Smooth muscle cell (in vitro differentiated cells): ENCODE data around the gene FAM153A. TPM values are rescaled to one million over a fixed set of nuclear protein-coding genes. Genes with fewer than 3 reads are reported as not detected.
"Not testable (repeated sequence)": the region's sequence is repeated elsewhere in the genome, so short reads cannot be mapped to it uniquely, and the experiment has no call there.

Experiments
- DNase-seq: peaks from one replicate; lab custom pipeline; 2025; ENCODE audit not compliant: unreplicated experiment; lab: John Stamatoyannopoulos, UW
- H2AFZ ChIP-seq: fragments of 200-600 bp; sonication (generic); 2 replicates; pipeline ENCODE4 v1.6.0; 2016; ENCODE audit warnings: antibody characterized with exemption, low read depth, mild to moderate bottlenecking
- H3F3A ChIP-seq: fragments of 200-600 bp; sonication (generic); 2 replicates; pipeline ENCODE4 v1.6.0; 2017; ENCODE audit warnings: antibody characterized with exemption, low read depth
- H3K27ac ChIP-seq: fragments of 200-600 bp; sonication (generic); 2 replicates; pipeline ENCODE4 v1.5.1; 2016; ENCODE audit warnings: low read depth, mild to moderate bottlenecking
- H3K27me3 ChIP-seq: fragments of 200-600 bp; sonication (generic); 2 replicates; pipeline ENCODE4 v1.6.1; 2016; ENCODE audit warnings: low read depth, mild to moderate bottlenecking
- H3K36me3 ChIP-seq: fragments of 200-600 bp; sonication (generic); 2 replicates; pipeline ENCODE4 v1.5.1; 2016; ENCODE audit warnings: low read depth
- H3K4me1 ChIP-seq: fragments of 200-600 bp; sonication (generic); 2 replicates; pipeline ENCODE4 v1.5.1; 2016; ENCODE audit warnings: low read depth
- H3K4me2 ChIP-seq: fragments of 200-600 bp; sonication (generic); 2 replicates; pipeline ENCODE4 v1.6.0; 2016; ENCODE audit warnings: mild to moderate bottlenecking
- H3K4me3 ChIP-seq: fragments of 200-600 bp; sonication (generic); 2 replicates; pipeline ENCODE4 v1.5.1; 2016; ENCODE audit warnings: mild to moderate bottlenecking
- H3K79me2 ChIP-seq: fragments of 200-600 bp; sonication (generic); 2 replicates; pipeline ENCODE4 v1.6.0; 2016; ENCODE audit warnings: low read depth, mild to moderate bottlenecking
- H3K9ac ChIP-seq: fragments of 200-600 bp; sonication (generic); 2 replicates; pipeline ENCODE4 v1.6.0; 2016; ENCODE audit warnings: low read depth
- H3K9me3 ChIP-seq: fragments of 200-600 bp; sonication (generic); replicated peaks from 2 replicates; pipeline ENCODE4 v1.5.1; 2016; ENCODE audit warnings: low read depth
- H4K20me1 ChIP-seq: fragments of 200-600 bp; sonication (generic); 2 replicates; pipeline ENCODE4 v1.6.0; 2016; ENCODE audit warnings: low read depth
- WGBS: methylation state at CpG from one replicate; pipeline ENCODE4 v1.1.7; 2016; ENCODE audit warnings: low lambda C conversion rate; 5-methylcytosine and 5-hydroxymethylcytosine counted together
- polyA plus RNA-seq: library from polyadenylated mRNA; unstranded; fragments of >200 nt; fragmentation: Nextera tagmentation; extraction: Ambion mirVana; gene quantifications from 2 replicates; pipeline ENCODE4 v1.2.1, GENCODE V29; 2016
- total RNA-seq: library from RNA; depleted of rRNA; stranded (reverse); fragments of >200 nt; gene quantifications from 2 replicates; pipeline ENCODE4 v1.2.3, GENCODE V29; 2014

FAM153A gene
- total and polyA plus RNA-seq, 2 experiments from 2014 or later, result 0.04 TPM; not detected in 1

DNA sequence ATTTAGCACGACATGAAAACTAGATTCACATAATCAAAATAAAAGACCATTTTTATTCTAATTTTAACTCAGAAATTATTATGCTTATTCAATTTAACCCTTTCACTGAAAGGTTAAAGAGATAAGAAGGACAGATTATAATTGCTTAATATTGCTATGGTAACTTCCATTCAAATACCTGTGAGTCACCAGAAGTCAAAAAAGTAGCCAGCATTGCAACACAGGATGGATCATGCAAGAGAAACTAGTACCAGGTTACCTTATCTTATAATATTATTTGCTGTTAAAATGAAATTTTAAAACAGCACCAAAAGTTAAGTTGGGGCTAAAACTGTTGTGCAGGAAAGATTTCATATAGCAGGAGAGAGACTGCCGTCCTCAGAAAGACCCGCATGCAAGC, 11.5 kb downstream of the FAM153A start:
- not testable (repeated sequence) for H3K27ac ChIP-seq, H3K79me2 ChIP-seq, H4K20me1 ChIP-seq, H2AFZ ChIP-seq, H3F3A ChIP-seq, H3K4me2 ChIP-seq, H3K27me3 ChIP-seq, H3K4me3 ChIP-seq, H3K4me1 ChIP-seq, H3K9me3 ChIP-seq, H3K36me3 ChIP-seq, H3K9ac ChIP-seq, DNase-seq
- no CpG with 5 or more reads among the region's 3 CpGs for WGBS

GRCh38 chr5:177770646-177771045, 12.1 kb downstream of the FAM153A start:
- H3K4me1 ChIP-seq, H3K79me2 ChIP-seq, H2AFZ ChIP-seq, H3K36me3 ChIP-seq, H3K4me2 ChIP-seq, H3K9ac ChIP-seq, H3K9me3 ChIP-seq, H4K20me1 ChIP-seq, H3F3A ChIP-seq, H3K27ac ChIP-seq, H3K27me3 ChIP-seq, H3K4me3 ChIP-seq, DNase-seq: not testable (repeated sequence)
- WGBS, result no CpG with 5 or more reads among the region's 2 CpGs

DNA sequence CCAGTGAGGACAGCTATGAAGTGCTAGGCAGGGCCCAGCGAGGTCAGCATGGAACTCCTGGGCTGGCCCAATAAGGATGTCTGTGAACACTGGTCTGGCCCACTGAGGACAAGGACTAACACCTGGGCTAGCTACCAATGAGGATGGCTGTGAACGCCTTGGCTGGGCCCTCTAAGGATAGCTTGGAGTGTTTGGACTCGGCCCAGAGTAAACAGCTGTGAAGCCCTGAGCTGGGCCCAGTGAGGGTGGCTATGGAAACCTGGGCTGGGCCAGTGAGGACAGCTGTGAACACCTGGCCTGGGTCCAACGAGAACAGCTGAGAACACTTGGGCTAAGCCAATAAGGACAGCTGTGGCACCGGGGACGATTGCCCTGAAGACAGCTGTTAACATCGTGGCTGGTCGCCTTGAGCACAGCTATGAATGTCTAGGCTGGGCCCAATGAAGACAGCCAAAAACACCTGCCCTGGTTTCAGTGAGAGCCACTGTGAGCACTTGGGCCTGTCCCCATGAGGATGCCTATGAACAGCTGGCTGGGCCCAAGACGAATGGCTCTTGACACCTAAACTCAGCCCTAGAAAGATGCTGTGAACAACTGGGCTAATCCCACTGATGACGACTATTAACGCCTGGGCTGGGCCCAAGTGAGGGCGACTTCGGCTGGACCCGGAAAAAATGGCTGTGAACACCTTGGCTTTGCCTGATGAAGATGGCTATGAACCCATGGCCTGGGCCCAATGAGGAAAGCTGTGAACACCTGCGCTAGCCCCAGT, 18.8 kb downstream of the FAM153A start:
- not testable (repeated sequence) for H3K36me3 ChIP-seq, H3K9me3 ChIP-seq, DNase-seq, H2AFZ ChIP-seq, H3K4me1 ChIP-seq, H3K9ac ChIP-seq, H3K79me2 ChIP-seq, H3F3A ChIP-seq, H3K27me3 ChIP-seq, H4K20me1 ChIP-seq, H3K4me2 ChIP-seq, H3K27ac ChIP-seq, H3K4me3 ChIP-seq
- 98% methylated on average over 7 of the region's 15 CpGs for WGBS

DNA sequence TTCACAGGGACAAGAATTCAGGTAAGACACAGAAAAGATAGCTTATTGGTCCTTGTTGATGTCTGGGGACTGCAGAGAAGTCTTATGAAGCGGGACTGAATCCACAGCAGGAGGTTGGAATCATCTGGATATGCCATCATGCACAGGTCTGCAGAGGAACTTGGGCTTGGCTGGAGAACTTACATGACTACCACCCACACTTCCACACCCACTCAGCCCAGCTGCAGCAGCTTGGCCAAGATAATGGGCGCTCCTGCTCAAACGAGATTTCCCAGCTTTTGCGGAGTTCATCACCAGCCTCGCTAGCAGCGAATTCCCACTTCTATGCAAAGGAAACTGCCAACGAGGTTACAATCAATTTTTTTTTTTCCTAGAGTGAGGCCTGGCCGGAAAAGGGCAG, 21.7 kb downstream of the FAM153A start:
- not testable (repeated sequence) for H3K4me1 ChIP-seq, H3K79me2 ChIP-seq, H3K4me3 ChIP-seq, H3K4me2 ChIP-seq, H3K36me3 ChIP-seq, H3K27me3 ChIP-seq, H3F3A ChIP-seq, DNase-seq, H3K9me3 ChIP-seq, H2AFZ ChIP-seq, H3K27ac ChIP-seq, H4K20me1 ChIP-seq, H3K9ac ChIP-seq
- 83% methylated on average over 8 of the region's 8 CpGs for WGBS

GRCh38 chr5:177747354-177747753, 35.3 kb downstream of the FAM153A start:
- 64% methylated on average over 2 of the region's 2 CpGs for WGBS
- not testable (repeated sequence) for H3K4me1 ChIP-seq, H3K4me2 ChIP-seq, H2AFZ ChIP-seq, H3K27ac ChIP-seq, H3F3A ChIP-seq, H3K9me3 ChIP-seq, H3K36me3 ChIP-seq, H3K79me2 ChIP-seq, H4K20me1 ChIP-seq, DNase-seq, H3K27me3 ChIP-seq, H3K9ac ChIP-seq, H3K4me3 ChIP-seq

GRCh38 chr5:177724858-177725257, 57.8 kb downstream of the FAM153A start:
- not testable (repeated sequence) for H3K4me3 ChIP-seq, H3K4me2 ChIP-seq, H3F3A ChIP-seq, H2AFZ ChIP-seq, H3K27ac ChIP-seq, H3K79me2 ChIP-seq, H3K9me3 ChIP-seq, H3K36me3 ChIP-seq, H3K27me3 ChIP-seq, H3K9ac ChIP-seq, H4K20me1 ChIP-seq, DNase-seq, H3K4me1 ChIP-seq
- 75% methylated on average over 4 of the region's 7 CpGs for WGBS

DNA sequence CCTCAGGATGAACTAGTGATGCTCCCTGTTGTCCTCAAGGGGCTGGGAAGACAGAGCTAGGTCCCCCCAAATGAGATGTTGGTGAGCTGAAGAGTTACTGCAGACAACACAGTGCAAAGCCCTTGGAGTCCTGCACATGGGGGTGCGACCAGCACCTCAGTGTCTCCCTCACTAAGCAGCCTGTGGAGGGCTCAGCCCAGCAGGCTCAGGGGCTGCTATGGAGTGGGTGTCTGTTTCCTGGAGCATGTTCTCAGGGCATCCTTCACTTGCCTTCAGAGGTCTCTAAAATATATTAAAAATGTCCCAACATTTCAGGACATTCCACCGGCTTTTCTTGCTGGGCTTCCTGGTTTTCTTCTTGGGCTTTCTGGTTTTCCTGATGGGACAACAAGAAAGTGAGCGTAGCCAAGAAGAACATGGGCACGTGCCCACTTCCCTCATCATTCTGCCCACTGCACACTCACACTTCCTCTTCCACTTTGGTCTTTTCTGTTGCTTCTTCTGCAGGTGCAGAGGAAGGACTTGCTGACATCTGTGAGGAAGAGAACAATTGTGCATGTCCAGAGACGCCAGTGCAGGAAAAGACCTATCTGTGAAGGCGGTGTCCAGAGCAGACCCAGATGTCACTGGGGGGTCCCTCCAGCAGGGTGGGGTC, 58.7 kb downstream of the FAM153A start:
- H2AFZ ChIP-seq, H3K27me3 ChIP-seq, H3K4me3 ChIP-seq, H4K20me1 ChIP-seq, DNase-seq, H3K27ac ChIP-seq, H3K9ac ChIP-seq, H3K4me1 ChIP-seq, H3K36me3 ChIP-seq, H3K79me2 ChIP-seq, H3K4me2 ChIP-seq, H3F3A ChIP-seq, H3K9me3 ChIP-seq: not testable (repeated sequence)
- WGBS, result 85% methylated on average over 2 of the region's 6 CpGs

DNA sequence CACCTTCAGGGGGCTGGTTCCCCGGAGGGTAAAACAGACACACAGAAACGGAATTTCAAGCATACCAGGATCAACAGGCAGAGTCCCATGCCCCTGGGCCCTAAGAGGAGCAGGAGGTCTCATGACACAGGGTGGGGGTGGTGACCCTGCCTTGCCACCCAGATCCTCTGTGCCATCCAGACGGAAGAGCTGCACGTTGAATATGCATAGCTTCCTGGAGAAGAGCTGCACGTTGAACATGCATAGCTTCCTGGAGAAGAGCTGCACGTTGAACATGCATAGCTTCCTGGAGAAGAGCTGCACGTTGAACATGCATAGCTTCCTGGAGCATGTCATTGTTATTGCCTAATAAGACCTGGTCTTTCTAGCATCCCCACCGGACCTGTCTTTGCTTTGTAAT, 59.9 kb downstream of the FAM153A start:
- WGBS, result 83% methylated on average over 2 of the region's 8 CpGs
- not testable (repeated sequence) for H3K36me3 ChIP-seq, H3K27ac ChIP-seq, H4K20me1 ChIP-seq, DNase-seq, H2AFZ ChIP-seq, H3K27me3 ChIP-seq, H3K9ac ChIP-seq, H3K4me3 ChIP-seq, H3K9me3 ChIP-seq, H3F3A ChIP-seq, H3K79me2 ChIP-seq, H3K4me1 ChIP-seq, H3K4me2 ChIP-seq
